Activated CD8-positive, alpha-beta memory T cell treated with anti-CD3 and anti-CD28 coated beads, Interleukin-2, amount 50 U/mL, for 24 hours (primary cell): ENCODE results near the gene ACTR8.

Experiments used
- DNase-seq: peaks from one replicate; pipeline ENCODE4 v3.0.0-alpha.2; 2020; ENCODE audit errors: extremely low read depth

The ACTR8 gene

DNA sequence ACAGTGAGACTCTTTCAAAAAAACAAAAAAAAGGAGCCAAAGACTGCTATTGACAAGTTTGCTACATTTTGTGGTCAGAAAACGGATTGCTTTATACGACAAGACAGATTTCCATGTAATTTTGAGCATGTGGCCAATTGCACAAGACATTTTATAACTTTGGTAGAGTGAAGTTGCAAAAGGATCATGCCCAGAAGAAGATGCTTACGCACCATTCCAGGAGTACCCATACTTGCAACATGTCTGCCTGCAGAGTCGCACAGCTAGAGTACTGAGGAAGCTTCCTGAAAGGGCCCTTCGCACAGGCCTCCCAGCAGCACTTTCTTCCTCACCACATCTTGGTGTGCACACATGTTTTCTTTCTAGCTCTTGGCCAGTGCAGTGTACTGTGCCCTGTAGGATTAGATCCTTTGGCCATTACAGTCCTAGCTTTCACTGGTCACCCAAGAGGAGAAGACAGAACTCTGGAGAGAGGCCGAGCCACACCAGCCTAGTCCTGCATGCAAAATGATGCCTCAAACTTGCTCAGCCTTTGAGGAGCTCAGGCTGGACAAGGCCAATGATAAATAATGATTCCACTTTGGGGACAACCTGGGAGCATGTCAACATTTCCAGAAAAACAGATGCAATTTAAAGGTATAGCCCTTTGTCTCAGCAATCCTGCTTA is 47.4 kb downstream of the ACTR8 start:
- no peak for DNase-seq

DNA sequence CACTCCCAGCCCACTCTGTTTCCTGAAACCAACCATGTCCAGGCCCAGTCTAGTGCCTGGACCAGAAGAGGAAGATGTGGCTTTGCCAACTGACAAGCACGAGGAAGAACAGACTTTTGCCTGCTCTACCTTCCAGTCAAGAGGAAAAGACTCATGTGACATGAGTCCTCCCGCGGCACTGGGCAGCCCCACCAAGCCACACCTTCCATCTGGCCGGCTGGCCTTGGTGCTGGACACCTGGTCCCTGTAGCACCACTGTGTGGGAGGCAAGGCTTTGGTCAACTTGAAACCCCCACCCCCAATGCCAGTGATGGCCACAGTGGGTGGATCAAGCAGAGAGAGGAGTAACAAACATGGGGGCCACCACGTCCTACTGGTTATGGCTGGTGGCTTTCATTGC is 48.3 kb downstream of the ACTR8 start:
- DNase-seq: no peak

DNA sequence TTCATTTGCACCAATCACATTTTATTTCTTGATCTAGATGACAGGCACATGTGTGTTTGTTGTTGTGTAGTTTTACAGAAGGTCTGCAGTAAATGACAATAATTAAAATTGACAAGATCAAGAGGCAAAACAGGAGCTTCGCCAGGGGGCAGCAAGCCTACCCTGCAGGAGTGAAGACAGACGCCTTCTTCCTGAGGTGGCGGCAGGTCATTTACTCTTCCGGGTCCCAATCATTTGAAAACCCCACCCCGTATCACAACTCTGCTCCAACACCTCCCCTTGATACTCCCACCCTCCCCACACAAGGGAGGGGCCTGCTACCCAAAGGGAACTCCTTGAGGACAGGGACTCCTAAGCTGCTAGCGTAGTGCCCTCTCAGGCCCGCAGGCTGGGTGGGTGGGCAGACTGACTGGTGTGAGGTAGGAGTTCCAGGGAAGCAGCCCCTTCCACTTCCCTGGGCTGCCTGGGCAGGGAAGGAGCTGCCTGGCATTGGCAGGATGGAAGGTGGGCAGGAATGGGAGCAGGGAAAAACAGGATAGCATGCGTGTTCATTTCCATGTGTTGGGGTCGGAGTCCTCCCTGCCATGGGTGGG is 48.8 kb downstream of the ACTR8 start:
- no peak for DNase-seq

DNA sequence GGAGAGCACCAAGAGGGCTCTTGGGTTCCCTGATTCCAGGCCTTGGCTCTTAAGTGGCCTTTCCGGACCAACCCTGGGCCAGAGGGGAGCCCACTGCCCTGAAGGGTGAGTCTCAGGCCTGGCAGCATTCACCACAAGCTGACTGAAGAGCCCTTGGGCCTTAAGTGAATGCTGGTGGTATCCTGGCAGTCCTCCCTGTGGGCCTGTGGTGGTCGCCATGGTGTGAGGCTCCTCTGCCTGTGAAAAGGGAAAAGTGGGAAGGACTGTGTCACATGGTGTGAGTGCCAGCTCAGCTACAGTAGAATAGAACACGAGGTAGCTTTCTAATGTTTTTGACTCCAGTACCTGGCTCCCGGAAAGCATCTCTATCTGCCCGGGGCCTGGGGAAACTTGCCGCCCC is 51.0 kb downstream of the ACTR8 start:
- DNase-seq: no peak

DNA sequence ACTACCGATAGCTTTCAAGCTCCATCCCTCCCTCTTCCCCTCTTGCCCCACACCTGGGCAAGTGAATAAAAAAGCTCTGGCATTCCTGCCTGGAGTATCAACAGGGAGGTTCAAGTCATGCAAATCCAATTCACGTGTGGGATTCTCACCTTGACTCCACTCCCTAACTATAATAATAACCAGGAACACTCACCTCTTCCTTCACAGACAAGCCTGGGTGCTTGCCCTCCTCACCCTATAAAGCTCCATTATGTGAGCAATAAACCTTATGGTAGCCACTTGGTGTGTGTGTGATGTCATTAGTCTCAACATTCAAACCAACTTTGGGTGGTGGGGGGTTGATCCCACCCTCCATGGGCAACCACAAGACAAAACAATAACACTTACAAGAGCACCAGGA is 52.3 kb downstream of the ACTR8 start:
- no peak for DNase-seq

DNA sequence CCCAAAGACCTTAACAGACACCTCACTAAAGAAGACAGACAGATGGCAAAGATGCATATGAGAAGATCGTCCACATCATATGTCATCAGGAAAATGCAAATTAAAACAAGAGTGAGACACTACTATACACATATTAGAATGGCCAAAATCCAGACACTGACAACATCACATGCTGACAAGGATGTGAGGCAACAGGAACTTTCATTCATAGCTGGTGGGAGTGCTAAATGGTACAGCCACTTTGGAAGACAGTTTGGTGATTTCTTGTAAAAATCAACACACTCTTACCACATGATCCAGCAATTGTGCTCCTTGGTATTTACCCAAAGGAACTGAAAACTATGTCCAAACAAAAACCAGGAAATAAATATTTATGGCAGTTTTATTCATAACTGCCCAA is 53.4 kb downstream of the ACTR8 start:
- no peak for DNase-seq

DNA sequence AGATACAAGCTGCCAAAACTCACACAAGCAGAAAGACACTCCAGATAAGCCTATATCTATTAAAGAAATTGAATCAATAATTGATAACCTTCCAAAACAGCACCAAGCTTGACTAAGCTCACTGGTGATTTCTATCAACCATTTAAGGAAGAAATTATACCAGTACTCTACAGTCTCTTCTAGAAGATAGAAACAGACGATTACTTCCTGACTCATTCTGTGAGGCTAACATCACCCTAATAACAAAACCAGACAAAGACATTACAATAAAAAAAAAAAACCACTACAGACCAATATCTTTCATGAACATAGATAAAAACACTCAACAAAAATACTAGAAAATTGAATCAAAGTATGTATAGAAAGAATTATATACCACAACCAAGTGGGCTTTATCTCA is 55.9 kb downstream of the ACTR8 start:
- no peak for DNase-seq

DNA sequence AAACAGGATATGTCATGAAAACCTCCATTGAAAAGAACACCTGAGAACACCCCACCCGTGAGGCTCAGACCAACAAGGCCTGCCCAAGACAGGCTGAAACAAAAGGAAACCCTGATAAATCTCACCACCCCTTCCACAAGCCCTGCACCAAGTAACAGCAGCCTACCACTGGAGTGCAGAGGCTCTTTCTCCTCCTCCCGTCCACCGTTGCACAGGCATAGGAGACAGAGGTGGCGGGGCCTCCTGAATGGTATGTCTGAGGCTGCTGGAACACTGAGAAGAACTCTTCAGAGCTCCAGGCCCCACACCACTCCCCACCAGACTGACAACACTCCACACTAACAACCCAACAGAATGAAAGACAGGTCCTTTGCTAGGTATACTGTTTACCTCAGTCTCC is 57.2 kb downstream of the ACTR8 start:
- no peak for DNase-seq

DNA sequence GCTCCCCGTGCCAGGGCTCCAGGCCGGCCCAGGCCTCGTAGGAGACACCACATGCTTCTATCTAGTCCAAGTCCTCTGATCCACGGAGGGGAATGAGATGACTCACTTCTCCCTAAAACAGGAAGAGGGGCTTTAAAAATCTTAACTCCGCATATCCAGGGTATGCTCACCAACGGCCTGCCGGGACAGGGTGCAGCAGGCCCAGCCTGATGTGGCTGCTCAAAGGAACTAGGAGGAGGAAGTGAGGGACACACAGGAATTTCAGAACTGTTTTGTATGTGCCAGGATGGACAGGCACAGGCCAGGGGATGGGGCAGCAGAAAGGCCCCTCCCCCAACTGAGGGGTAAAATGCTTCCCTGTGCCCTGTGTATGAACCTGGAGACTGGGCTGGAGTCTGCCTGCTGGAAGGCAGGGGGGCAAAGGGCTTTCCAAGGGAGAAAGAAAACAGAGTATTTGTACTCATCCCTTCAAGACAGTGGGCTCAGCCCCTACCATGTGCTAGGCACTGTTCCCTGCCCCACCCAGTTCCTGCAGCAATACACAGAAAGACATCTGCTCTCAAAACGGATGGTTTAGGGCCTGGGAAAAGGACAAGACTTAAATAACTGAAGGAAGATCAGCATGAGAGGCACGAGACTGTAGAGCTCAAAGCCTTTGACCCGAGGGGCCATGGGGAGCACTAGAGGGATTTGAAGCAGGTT is 57.8 kb downstream of the ACTR8 start:
- DNase-seq: no peak

DNA sequence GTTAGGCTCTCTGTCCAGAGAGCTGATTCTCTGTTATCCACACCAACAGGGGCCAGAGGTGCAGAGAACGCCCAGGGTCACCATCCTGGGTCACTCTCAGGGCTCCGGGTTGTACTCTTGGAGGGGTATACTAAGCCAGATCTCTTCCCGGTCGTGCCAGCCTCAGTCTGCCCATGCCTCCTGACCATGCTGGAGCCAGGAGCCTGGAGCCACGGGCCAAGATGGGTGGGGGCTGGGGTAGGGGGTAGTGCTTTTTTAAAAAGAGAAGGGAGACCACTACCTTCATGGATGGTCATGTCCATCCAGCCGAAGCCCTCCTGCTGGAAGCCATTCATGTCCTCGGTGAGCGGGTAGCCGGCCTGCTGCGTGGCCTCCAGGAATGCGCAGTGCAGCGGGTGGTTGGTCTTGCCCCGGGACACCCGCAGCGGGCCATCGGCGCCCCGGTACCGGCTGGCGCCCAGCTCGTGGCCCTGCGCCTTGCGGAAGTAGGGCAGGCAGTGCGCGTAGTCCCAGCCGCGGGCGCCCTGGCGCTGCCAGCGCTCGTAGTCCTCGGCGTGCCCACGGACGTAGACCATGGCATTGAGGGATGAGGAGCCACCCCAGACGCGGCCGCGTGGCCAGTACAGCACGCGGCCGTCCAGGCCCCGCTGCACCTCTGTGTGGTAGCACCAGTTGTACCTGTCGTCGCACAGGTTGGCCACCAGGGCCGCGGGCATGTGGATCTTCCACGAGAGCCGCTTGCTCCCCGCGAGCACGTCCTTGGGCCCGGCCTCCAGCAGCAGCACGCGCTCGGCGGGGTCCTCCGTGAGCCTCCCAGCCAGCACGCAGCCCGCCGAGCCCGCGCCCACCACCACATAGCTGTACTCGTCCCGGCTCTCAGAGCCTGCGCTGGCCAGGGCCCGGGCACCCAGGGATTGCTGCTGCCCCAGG is 58.7 kb downstream of the ACTR8 start:
- DNase-seq: no peak

DNA sequence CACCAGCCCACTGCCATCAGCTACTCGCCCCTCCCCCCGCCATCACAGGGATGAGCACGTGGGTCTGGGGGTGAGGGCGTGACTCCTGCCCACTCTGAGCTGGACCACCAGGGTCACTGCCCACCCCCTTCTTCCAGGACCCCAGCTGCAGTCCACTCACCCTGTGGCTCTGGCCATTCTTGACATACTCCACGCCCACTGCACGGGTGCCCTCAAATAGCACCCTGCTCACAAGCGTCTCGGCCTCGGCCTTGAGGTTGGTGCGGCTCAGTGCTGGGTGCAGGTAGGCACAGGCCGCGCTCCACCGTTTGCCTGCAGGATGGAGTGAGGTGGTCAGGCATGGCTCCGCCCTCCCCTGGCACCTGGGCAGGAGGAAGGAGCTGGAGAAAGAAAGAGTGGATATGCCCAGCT is 59.6 kb downstream of the ACTR8 start:
- no peak for DNase-seq

DNA sequence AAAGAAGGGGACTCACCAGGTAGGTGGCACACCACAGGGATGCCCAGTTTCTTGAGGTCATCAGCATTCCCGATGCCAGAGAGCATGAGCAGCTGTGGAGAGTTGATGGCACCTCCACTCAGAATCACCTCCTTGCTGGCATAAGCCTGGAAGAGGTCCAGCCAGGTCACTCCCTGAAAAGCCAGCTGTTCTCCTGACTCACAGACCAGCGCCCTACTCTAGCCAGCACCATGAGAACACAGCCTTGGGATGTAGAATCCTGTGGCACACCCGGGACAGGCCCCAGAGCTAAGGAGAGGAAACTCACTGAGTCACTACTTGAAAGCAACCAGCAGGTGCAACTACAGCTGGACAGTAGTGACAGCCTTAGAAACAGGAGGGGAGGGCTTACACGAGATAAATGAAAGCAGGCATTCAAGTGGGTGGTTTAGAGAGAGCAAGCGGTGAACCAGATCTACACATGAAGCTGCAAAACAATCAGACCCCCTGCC is 60.3 kb downstream of the ACTR8 start:
- no peak for DNase-seq

DNA sequence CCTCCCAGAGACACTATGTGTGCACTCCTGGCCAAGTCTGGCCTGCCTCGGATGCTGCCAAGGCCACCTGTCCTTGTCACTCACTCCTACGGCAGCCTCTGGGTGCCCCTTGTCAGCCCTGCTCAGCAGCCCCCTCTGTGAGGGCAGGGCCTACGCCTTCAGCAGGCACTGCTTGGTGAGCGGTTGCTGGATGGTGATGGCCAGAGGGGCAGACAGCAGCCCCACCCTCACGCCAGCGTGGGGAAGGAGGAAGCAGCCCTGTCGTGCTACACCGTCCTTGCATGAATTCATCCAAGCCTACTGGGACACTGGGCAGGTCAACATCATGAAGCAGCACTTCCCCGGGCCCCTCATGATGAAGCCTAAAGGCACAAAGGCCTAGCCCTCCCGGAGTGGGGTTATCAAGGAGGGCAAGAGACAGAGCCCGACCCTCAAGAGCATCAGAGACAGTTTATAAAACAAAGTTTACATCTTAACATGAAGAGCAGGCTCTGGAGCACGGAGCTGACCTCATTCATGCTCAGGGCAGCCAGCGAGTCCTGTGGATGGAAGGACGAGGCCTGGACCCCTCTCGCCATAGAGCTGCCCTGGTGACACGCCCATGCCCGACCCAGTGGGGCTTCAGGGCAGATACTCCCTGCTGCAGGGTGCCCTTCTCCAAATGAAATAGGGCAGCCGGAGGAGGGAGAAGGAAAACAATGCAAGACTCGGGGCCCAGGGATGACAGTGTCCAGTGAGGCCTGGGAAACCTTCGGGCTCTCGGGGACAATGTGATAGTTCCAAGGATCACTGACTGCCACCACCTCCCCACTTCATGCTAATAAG is 61.0 kb downstream of the ACTR8 start:
- DNase-seq: no peak

DNA sequence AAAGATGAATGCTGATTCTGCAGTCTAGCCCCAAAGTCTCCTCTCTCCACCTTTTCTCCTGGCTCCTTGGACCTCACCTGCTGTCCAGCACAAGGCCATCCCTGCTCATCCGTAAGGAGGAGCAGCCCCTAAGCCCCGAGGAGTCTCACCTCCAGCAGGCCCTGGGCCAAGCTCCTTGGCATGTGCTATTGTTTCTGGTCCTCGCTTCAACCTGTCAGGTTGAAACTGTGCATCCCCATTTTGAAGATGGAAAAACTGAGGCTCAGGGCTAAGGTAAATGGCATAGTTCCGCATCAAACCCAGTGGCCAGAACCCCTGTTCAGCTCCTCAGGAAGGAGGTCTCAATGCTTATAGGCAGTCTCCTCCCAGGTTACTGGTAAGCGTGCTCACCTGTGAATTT is 61.9 kb downstream of the ACTR8 start:
- no peak for DNase-seq

DNA sequence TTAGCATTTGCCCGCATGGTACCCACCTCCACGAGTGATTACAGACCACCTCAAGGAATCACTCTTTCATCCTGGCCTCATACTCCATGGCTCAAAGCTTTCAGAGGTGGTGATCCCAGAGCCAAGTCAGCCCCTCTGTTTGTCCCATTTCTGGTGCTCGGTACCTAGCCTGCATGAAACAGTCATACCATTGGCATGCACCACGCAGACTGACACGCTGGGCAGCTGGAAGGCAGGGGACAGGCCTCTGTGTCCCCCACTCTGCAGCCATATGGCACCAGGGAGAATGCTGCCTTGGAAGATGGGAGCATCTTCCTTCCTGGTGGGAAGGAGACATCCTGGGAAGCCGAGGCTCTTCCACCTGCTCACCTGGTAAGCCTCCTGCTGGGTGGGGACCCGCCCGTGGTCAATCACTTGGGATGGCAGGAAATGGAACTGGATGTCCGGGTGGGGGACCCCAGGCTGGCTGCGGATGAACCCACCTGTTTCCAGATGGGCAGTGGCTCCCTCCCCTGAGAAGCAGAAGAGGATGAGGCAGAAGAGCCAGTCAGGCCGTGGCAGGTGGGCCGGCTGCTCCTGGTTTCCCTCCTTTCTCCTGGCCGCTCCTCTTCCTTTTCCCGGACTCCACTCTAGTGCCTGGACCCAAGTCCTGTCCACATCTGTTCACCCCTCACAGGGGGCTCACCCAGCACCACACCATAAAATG is 62.6 kb downstream of the ACTR8 start:
- DNase-seq: no peak

DNA sequence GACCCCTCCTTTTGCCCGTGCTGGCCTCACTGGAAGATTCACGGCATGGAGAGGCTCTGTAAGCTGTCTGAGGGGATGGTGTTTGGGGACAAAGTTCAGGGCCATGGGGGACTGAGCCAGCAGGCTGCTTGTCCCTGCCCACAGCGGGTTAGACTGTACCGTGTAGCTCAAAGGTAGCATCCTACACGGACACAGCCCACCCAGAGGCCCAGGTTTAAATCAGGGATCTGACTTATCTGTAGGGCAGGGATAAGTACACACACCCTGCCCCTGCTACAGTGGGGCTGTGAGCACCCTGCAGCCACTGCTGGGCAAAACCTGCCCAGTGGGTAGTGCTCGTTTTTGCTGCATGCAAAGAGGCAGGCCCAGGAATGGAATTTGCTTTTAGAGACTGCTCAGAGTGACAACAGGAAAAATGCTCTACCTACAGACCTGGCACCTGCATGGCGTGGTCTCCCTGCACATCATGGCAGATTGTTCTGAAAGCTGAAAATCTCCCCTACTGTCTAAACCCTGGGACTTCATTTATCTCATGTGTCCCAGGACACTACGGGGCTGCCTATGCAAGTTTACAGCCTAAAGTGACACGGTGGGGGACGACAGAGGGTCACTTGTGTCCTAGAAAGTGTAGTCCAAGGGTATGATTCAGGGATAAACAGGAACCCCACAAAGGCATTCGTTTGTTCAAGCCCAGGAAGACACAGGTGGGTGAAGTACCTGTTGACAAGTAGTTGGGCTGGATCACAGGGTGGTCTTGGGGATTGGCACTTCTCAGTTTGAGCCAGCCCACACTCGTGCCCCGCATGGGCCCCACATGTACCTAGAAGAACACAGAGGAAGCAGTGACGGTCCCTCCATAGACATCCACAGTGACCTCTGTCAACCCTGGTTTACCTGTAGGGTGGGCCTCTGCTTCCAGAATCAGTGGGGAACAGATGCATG is 63.5 kb downstream of the ACTR8 start:
- no peak for DNase-seq

DNA sequence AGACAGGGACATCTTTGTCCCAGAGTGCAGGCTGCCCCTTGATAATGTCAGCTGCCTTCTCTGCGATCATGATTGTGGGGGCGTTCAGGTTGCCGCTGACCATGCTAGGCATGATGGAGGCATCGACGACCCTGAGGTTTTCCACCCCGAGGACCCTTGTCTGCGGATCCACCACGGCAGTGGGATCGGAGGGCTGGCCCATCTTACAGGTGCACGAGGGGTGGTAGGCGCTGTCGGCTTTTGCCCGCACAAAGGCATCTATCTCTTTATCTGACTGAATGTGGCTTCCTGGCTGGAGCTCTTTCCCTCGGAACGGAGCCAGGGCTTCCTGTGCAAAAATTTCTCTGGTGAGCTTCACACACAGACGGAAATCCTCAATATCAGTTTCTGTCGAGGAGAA is 64.1 kb downstream of the ACTR8 start:
- no peak for DNase-seq

DNA sequence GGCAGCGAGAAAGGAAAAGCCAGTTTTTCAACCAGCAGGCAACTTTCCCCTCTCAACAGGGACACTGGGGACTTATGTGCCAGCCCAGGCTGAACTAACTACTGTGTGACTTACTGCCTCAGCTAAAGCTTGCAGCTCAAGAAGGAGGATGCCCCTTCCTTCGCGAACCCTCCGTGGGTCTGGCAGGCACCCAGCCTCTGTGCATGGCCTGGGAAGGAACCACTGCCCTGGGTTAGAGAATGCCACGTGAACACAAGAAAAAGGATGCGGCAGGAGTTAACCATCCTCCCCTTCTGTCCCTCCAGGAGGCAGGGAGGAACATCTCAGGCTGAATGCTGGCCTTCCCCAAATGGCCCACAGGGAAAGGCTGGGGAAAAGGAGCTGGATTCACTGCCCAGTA is 64.7 kb downstream of the ACTR8 start:
- no peak for DNase-seq
